CD4-positive, alpha-beta T cell treated with Interleukin-21 for 1 hour (primary cell): ENCODE data around the gene KCNF1.

Experiments used
- DNase-seq: peaks from one replicate; pipeline ENCODE4 v3.0.0-alpha.2; 2020

The KCNF1 gene

GRCh38 chr2:10923008-10923375 lies 11.3 kb downstream of the KCNF1 start:
- DNase-seq = no peak

GRCh38 chr2:10923965-10924364 lies 12.2 kb downstream of the KCNF1 start:
- DNase-seq = no peak

DNA sequence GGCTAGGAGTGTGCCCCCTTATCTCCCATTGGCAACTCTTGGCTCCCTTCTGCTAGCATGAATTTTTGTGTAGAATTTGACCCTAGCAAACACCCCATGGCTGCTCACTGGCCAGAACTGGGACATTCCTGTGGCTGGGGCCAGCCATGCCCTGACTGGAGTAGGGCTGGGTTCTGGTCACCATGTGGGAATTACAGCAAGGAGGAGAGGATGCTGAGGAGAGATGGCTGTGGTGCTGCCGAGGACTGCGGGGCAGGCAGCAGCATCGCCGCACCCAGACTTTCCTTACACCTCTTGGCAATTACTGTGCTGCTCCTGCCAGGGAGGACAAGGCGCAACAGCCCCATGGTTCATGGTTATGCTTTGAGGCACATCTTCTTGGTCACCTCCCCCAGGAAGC lies 12.7 kb downstream of the KCNF1 start:
- no peak for DNase-seq

DNA sequence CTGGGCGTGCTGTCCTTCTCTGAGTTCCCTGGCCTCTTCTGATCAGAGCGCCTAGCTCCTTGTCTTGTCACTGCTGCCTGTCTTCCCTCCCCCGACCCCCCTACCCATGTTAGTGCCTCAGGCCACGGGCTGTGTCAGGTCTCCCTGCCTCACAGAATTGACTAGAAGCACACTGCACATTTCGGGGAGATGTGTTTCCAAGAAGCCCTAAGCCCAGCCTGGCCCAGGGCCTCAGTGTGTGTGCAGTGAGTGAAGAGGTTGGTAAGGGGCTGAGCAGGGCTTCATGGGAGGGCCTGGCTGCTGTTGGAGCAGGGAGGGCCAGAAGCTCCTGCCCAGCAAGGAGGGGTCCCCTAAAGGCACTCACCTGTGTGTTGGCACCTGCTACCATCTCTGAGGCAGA lies 13.1 kb downstream of the KCNF1 start:
- DNase-seq = no peak

DNA sequence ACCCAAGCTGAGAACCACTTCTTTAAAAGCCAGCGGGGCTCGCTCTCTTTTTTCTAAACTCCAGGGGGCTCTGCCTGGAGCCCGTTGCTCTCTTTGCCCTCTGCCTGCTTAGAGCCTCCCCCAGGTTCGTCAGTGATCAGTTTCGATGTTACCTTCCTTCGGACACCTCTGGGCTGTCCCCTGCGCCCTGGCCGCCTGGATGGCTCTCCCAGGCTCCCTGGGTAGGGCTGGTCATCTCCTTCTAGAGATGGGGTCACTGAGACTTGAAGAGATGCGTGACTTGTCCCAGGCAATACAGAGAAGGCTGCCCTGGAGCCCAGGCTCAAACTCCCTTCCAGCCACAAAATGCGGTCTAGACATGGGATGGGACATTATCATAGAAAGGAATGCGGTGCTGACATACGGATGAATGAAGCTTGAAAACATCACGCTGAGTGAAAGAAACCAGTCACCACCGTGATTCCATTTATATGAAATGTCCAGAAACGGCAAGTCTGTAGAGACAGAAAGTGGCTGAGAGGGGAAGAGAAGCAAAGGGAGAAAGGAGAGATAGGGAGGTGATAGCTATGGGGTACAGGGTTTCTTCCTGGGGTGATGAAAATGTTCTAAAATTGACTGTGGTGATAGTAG lies 14.6 kb downstream of the KCNF1 start:
- no peak for DNase-seq

GRCh38 chr2:10930721-10931516 lies 19.2 kb downstream of the KCNF1 start:
- DNase-seq = no peak

DNA sequence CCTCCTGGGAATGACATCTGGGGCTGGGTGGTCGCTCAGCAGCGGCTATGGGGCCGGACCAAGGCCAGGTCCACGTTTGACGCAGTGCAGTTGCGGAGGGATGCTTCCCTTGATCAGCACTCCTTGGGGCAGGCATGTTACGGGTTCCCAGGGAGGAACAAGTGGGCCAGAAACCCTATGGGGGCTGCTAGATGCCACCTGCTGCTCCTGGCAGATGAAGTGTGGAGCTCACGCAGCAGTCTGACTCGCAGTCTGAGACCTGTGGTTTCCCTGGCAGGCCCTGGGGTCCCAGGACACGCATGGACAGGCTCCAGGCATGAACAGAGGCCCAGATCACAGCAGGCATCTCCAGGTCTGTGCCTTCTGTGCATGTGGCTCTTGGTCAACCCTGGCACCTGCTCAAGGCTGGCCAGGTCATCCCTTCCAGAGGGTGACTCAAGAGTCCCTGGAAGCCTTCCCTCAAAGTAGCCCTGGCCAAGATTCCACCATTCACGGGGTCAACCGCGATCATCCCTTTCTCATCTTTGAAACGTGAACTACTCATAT lies 20.0 kb downstream of the KCNF1 start:
- DNase-seq = no peak

GRCh38 chr2:10932345-10933151 lies 20.8 kb downstream of the KCNF1 start:
- DNase-seq = no peak

DNA sequence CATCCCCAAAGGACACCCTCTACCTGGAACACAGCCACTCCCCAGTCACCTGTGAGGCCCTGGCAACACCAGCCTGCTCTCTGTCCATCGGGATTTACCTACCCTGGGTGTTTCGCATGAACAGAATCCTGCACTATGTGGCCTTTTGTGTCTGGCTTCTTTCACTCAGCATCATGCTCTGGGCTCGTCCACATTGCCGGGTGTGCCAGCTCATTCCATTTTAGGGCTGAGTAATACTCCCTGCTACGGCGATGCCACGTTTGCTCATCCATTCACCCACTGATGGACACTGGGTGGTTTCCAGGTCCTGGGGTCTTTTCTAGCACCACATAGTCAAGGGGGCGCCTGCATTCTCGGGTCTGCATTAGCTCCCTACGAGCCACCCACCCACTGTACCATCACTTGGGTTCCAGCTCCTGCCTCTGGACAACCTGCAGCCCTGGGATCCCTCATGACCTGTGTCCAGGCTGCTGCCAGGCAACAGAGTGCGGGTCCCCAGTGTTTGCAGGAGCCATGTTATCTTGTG lies 22.0 kb downstream of the KCNF1 start:
- no peak for DNase-seq

DNA sequence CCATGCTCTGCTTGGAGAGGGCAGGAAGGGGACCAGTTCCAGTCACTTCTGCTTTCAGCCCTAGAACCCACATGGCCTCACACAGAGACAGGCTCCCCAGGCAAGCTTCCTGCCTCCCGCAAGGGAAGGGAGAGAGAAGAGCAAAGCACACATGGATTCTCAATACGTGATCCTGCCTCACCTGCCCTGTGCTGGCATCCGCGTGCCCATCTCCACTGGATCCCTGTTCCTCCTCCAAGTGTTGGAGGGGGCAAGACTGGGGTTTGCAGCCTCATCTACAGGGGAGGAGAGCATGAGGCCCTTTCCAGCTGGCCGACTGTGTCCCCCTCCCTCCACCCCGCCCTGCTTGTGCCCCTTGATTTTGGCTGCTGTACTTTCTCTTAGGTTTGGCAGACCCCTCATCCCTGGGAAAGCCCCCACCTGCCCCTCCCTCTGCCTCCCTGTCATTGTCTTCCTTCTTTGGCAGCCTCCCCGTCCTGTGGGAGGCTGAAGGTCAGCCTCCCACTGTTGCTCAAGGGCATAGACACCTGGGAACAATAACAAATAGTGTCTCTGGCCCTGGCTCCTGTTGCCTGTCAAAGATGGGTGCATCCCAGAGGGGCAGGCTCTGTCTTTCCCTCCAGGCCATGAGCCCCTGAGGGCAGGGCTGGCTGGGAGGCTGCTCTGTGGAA lies 22.7 kb downstream of the KCNF1 start:
- DNase-seq = no peak

DNA sequence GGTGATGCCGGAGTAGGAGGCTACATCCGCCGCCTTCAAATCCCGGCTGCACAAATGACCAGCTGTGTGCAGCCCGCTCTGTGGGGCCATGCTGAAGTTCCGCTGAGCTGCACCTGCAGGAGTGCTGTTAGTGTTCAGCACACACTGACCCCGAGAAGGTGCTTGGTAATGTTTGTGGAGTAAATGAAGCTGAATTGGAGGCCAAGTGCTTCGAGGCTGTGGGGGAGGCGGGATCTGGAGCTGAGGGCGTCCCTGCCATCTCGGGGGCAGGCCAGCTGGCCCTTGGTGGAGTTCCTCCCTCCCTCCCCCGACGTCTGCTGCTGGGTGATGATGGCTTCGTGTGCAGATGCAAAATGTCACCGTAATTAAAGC lies 23.2 kb downstream of the KCNF1 start:
- DNase-seq = no peak

- DNase-seq = no peak
Measured at GRCh38 chr2:10935366-10935918, 23.7 kb downstream of the KCNF1 start.

GRCh38 chr2:10935953-10936942 lies 24.5 kb downstream of the KCNF1 start:
- DNase-seq = no peak

- no peak for DNase-seq
Measured at GRCh38 chr2:10939058-10939457, 27.3 kb downstream of the KCNF1 start.

DNA sequence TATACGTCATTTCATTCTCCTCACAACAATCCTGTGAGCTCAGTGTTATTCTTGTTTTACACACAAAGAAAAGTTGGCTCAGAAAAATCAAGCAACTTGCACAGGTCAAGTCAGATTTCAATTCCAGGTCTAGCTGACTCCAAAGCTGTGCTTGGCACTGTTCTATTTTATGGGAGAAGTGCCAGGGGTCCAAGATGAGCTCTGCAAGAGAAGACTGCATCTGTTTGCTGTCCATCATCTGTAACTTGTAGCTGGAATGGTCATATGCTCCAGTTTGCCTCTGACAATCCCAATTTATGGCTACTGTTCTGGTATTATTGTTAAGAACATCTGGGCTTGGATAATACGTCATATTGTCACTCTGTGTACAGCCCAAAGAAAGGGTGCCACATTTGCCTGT lies 28.9 kb downstream of the KCNF1 start:
- no peak for DNase-seq

DNA sequence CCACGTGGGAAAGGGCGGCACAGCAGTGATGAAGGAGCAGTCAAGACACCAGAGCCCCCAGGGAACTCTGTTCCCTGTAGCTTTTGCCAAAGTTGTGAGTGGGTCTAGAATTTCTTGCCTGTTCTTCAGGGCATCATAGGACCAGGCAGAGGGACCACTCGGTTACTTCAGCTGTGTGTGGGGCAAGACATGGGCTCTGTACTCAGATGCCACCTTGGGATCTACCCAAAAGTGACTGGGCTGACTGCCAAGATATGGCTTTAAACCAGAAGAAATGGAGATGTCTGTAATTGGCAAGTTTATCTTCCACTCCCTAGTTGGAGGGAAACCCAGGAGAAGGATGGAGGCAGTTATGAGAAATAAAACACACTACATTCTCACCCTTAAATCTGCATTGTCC lies 29.6 kb downstream of the KCNF1 start:
- no peak for DNase-seq

- DNase-seq = no peak
Measured at GRCh38 chr2:10944799-10945198, 33.1 kb downstream of the KCNF1 start.

DNA sequence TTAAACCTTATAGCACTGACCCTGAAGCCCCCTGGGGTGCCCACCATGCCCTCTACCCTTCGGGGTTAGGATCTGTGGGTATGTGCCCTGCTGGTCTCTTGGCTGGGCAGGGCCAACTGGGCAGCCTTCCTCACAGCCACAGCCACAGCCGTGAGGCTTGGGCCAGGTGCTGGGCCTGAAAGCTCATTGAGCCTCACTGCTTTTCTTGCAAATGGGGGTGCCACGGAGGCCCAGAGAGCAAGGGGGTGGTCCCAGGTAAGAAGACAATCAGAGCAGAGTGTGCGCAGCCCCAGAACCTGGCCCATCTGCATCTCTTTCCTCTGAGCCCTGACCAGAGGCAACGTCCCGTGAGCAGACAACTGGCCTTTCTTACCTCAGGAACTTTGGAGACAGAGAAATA lies 34.7 kb downstream of the KCNF1 start:
- DNase-seq = no peak

- DNase-seq = no peak
Measured at GRCh38 chr2:10947005-10947440, 35.3 kb downstream of the KCNF1 start.

- DNase-seq = no peak
Measured at GRCh38 chr2:10947446-10948187, 35.9 kb downstream of the KCNF1 start.

GRCh38 chr2:10948188-10948564 lies 36.4 kb downstream of the KCNF1 start:
- DNase-seq = no peak
